ENCODE measurements around the gene FAM216B.
"Not testable (repeated sequence)": the region's sequence is repeated elsewhere in the genome, so short reads cannot be mapped to it uniquely, and the experiment has no call there.

FAM216B gene

DNA sequence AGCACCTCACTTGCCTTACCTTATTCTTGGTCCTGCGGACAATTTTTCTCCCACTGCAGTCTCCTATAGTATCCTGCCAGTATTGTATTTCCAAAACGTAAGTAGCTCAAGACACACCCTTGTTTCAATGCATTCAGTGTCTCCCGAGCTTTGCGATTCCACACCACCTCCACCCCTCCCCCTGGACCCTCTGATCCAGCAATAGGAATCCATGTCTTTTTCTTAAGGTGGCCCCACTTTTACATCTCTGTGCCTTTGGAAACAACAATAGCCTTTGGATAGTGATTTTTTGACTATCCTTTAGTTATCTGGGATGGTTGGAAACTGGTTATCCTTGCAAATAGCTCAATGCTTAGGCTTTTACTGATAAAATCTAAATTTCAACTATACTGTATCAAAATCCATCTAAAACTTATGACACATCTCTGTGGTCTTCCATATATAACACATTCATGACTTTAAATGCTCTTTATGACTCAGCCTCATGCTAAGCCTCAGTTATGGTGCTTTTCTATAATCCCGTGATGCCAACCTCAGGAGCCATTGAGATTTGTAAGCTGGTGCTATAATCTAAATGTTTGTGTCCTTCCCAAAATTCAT lies 27.1 kb downstream of the FAM216B start:
- FAIRE-seq (no peak), DNase-seq (ENCODE audit: insufficient read length) (no peak)
- no peak for TF ChIP-seq TAF1 (IDR thresholded peaks at IDR 0.05; ENCODE audit: borderline replicate concordance, low read depth, low read length)

DNA sequence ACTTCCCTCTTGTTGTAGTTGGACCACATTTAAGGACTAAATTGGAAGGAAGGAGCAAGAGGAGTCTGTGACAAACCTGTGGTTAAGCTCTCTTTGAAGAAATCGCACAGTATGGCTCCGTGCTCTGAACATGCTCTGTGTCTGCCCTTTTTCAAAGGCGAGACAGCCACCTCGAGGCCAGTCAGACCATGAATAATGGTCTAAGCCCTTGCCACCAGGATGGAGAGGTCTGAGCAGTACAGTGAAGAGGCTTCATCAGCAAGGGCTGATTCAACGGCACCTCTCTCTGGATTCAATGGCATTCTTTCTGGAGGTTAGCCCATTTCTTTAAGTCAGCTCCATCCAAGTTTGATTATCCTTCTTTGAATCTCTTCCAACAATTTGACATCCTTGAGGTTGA lies 30.9 kb downstream of the FAM216B start:
- TF ChIP-seq POLR2AphosphoS5 (IDR thresholded peaks at IDR 0.05; ENCODE audit: low read depth, low read length) (no peak), TAF1 (IDR thresholded peaks at IDR 0.05; ENCODE audit: borderline replicate concordance, low read depth, low read length) (no peak), POLR2A (IDR thresholded peaks at IDR 0.05; ENCODE audit: low read depth, low read length) (no peak)
- DNase-seq (ENCODE audit: insufficient read length) (no peak), FAIRE-seq (no peak)

DNA sequence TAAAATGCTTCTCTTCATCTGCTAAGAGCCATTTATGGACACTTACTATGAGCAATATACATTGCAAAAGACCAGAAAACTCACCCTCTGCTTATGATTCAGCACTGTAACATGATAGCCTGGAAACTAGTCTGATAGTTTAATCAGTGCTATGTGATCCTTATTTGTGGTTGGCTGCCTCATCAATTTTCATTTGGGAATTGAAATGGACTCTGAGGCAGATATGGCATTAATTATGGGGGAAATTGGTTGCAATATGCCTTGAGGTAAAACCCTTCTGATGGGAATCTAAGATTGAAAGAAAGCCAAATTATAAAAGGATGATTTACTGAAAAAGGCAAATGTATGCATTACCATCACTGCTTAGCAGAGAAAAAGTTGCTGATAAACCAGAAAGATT lies 33.5 kb downstream of the FAM216B start:
- no peak for TF ChIP-seq TAF1 (IDR thresholded peaks at IDR 0.05; ENCODE audit: borderline replicate concordance, low read depth, low read length)
- no peak for TF ChIP-seq POLR2A (IDR thresholded peaks at IDR 0.05; ENCODE audit: low read depth, low read length)
- TF ChIP-seq POLR2AphosphoS5 (IDR thresholded peaks at IDR 0.05; ENCODE audit: low read depth, low read length), result no peak
- FAIRE-seq, result no peak
- DNase-seq (ENCODE audit: insufficient read length), result no peak

DNA sequence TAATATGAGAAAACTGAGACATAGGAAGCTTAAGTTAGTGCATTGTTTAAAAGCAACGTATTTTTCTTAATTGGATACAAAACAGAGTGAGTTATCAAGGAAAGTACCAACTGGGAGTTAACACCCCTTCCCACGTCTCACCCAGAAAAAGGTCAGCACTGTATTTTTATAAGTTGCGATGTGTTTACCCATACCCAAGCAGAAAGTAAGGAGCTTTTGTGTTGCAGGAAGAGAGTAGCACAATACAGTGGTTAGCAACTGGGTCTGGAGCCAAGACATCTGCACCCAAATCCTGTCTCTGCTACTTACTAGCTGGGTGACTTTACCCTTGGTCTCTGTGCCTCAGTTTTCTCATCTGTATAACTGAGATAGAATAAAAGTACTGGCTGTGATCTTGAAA lies 34.3 kb downstream of the FAM216B start:
- no peak for DNase-seq (ENCODE audit: insufficient read length)
- FAIRE-seq, result no peak
- TF ChIP-seq TAF1 (IDR thresholded peaks at IDR 0.05; ENCODE audit: borderline replicate concordance, low read depth, low read length) (no peak), POLR2AphosphoS5 (IDR thresholded peaks at IDR 0.05; ENCODE audit: low read depth, low read length) (no peak), POLR2A (IDR thresholded peaks at IDR 0.05; ENCODE audit: low read depth, low read length) (no peak)

DNA sequence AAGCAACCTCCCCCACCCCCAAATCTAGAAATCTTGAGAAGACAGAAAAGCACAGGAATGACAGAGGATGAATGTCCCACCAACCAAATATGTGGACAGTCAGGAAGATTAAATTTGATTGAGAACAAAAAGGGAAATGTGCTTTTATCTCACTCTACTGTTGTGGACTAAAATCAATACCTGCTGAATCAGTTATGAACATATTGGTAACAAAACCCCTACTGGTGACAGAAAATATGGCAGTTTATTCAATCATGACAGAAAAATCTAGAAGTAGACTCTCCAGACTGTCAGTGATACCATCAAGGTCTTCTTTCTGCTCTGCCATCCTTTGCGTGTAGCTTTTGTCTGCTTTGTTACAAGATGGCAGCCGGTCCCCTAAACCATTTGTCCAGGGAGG lies 35.2 kb downstream of the FAM216B start:
- TF ChIP-seq TAF1 (IDR thresholded peaks at IDR 0.05; ENCODE audit: borderline replicate concordance, low read depth, low read length), result no peak
- no peak for TF ChIP-seq POLR2A (IDR thresholded peaks at IDR 0.05; ENCODE audit: low read depth, low read length)
- no peak for TF ChIP-seq POLR2AphosphoS5 (IDR thresholded peaks at IDR 0.05; ENCODE audit: low read depth, low read length)
- DNase-seq (ENCODE audit: insufficient read length) (no peak), FAIRE-seq (peak; percentile 38)

DNA sequence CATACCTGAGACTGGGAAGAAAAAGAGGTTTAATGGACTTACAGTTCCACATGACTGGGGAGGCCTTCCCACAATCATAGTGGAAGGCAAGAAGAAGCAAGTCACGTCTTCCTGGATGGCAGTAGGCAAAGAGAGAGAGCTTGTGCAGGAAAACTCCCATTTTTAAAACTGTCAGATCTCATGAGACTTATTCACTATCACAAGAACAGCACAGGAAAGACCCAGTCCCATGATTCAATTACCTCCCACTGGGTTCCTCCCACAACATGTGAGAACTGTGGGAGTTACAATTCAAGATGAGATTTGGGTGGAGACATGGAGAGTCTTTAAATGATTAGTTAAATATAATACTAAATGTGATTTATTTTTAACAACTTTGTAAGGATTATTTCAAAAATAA lies 38.3 kb downstream of the FAM216B start:
- FAIRE-seq; DNase-seq (ENCODE audit: insufficient read length): not testable (repeated sequence)

DNA sequence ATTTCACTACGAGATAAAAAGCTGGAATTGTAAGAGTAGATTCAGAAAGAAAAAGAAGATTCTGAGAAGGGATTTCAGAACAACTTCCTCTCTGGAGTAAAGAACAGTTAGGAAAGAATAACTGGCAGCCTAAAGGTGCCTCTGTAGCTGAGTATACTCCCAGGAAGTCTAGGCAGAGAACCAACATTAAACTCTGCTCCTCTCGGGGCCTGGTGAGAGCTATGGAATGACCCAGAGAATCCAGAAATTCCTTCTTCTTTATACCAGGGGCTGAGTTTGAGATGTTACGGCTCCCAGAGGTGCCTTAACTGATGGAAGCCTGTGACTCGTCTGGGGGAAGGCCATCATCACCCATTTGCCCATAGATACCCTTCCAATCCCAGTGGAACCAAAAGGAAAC lies 39.1 kb downstream of the FAM216B start:
- DNase-seq (ENCODE audit: insufficient read length) (no peak), FAIRE-seq (no peak)
- TF ChIP-seq POLR2AphosphoS5 (IDR thresholded peaks at IDR 0.05; ENCODE audit: low read depth, low read length) (no peak), POLR2A (IDR thresholded peaks at IDR 0.05; ENCODE audit: low read depth, low read length) (no peak), TAF1 (IDR thresholded peaks at IDR 0.05; ENCODE audit: borderline replicate concordance, low read depth, low read length) (no peak)

DNA sequence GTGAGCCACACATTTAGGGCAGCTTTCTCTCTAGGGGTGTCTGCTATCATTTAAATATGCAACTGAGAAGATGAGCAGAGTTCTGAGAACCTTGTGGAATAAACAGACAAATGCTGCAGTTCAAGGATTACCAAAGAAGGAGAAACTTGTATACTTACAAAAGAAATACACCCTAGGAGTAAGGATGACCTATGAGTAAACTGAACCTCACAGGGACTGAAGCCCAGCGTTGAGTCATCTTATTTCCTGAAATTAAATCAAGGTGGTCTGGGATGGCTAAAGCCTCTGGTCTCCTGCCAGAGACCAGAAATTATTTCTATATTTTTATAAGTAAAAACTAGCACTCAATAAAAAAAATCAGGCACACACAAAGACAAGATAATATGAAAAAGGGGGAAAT lies 40.1 kb downstream of the FAM216B start:
- DNase-seq (ENCODE audit: insufficient read length), result no peak
- TF ChIP-seq POLR2AphosphoS5 (IDR thresholded peaks at IDR 0.05; ENCODE audit: low read depth, low read length) (no peak), POLR2A (IDR thresholded peaks at IDR 0.05; ENCODE audit: low read depth, low read length) (no peak), TAF1 (IDR thresholded peaks at IDR 0.05; ENCODE audit: borderline replicate concordance, low read depth, low read length) (no peak)
- no peak for FAIRE-seq

DNA sequence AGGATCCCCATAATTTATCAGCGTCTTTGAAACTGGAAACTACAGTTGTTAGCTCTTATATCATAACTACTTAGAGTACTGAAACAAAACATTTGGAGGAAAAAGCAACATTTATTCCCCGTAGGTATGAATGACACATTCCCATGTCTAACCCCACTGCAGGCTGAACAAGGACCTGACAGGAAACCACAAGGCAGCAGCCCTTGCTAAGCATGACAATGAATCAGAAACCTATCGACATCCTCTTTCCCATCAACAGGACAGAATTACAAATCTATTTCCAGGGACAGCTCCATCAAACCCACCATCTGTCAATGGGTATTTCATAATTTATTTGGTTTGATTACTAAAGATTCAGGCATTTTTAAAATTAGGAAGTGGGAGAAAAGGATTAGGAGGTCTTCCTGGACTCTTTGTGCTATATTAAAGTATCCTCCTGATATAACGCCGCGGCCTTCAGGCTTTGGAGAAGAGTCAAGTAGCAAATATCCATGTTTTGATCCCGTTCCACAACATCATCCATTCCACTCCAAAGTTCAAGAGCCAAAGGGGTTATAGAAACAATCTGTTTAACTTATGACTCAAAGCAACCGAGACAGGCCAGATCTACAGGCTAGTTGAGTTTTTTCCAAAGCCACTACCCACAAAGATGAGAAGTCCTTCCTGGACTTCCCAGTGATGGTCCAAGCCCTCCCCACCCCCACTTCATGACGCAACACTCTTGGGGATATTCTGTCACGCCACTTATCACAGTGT lies 51.1 kb downstream of the FAM216B start:
- DNase-seq (ENCODE audit: insufficient read length), result no peak
- TF ChIP-seq TAF1 (IDR thresholded peaks at IDR 0.05; ENCODE audit: borderline replicate concordance, low read depth, low read length) (no peak), POLR2AphosphoS5 (IDR thresholded peaks at IDR 0.05; ENCODE audit: low read depth, low read length) (no peak)
- no peak for FAIRE-seq

DNA sequence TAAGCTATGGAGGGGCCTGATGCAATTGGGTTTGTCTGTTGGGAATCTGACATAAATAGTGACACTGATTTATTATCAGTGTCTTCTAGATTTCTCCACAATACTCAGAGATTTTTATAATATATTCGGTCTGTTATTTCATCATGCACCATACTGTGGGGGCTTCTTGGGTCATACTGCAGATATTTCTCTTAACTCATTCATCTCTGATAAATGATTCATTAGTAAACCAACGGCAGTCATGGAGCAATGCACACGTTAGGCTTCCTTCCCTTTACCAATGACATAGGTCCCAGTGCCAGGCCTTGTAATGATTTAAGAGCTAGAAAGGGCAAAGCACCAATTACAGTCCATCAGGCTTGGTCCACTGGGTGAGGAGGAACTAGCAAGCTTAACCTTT lies 53.6 kb downstream of the FAM216B start:
- TF ChIP-seq POLR2A (IDR thresholded peaks at IDR 0.05; ENCODE audit: low read depth, low read length) (no peak), TAF1 (IDR thresholded peaks at IDR 0.05; ENCODE audit: borderline replicate concordance, low read depth, low read length) (no peak), POLR2AphosphoS5 (IDR thresholded peaks at IDR 0.05; ENCODE audit: low read depth, low read length) (no peak)
- no peak for FAIRE-seq
- no peak for DNase-seq (ENCODE audit: insufficient read length)

DNA sequence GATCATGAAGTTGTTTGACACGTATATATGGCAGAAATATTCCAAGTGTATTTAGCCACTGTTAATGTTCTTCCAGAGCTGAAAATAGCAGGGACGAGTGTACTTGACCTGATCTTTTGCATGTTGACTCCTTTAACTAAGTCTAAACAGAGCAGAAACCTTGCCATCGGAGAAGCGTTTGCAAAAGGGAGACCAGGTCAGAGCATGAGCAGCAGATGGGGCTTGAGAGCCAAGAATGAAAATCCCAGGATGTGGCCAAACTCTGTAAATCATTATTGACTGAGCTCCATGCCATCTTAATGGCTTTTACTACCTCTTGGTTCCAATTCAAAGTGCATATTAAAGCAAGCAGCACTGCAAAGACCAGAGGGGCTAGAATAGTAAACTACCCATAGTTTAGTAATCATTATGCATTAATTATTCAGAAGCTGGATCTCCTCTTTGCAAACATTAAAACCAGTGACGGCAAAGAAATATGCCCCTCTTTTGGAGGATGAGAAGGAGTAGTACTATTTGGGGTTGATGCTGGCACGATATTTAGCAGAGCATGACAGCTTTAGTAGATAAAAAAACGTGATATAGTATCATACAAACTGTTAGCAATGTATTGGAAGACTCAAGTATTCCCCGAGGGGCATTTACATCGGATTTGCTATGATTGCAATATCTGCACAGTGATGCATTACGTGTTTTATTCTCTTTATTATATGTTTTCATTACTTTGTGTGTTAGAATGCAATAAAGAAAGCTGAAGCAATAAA lies 55.7 kb downstream of the FAM216B start:
- FAIRE-seq (no peak), DNase-seq (ENCODE audit: insufficient read length) (no peak)
- TF ChIP-seq TAF1 (IDR thresholded peaks at IDR 0.05; ENCODE audit: borderline replicate concordance, low read depth, low read length) (no peak), POLR2A (IDR thresholded peaks at IDR 0.05; ENCODE audit: low read depth, low read length) (no peak), POLR2AphosphoS5 (IDR thresholded peaks at IDR 0.05; ENCODE audit: low read depth, low read length) (no peak)

All from GM12892 (cell line).